ENCODE measurements around the gene UBN2.
"Not testable (repeated sequence)": the region's sequence is repeated elsewhere in the genome, so short reads cannot be mapped to it uniquely, and the experiment has no call there.

Gene UBN2

DNA sequence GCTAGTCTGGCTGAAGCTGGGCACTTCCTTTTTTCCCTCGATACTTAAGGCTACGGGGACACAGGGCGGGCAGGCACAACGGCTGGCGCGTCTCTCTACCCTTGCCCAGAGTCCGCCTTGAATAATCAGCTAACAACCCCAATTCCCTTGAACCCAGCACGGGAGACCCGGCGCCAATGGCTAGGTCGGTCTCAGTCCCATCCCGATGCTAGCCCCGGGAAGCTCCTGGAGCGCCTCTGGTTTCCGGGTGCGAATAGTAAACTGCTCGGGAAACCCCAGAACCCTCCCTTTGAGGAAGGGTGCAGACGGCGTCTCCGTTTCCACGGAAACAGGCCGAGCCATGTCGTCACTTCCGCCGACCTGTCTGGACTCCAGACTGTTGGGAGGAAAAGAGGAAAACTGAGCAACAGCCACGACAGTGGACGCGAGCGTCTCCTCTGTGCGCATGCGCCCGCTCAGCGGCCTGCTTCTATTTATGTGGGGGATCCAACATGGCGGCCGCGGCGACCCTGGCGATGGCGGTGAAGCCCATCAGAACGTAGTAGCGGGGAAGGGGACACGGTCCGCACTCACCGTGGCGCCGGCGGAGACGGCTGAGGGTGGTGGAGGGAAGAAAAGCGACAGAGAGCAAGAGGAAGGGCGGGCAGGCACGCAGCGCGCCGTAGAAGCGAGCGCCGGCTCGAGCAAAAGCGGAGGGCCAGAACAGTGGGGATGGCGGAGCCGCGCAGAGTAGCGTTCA is at the start of gene UBN2:
UBN2 (plus strand) TSS at position 464 of the 739 bp plus-strand sequence; CDS start at position 712, 248 bp downstream.
- DNase-seq: peak; percentile 96

DNA sequence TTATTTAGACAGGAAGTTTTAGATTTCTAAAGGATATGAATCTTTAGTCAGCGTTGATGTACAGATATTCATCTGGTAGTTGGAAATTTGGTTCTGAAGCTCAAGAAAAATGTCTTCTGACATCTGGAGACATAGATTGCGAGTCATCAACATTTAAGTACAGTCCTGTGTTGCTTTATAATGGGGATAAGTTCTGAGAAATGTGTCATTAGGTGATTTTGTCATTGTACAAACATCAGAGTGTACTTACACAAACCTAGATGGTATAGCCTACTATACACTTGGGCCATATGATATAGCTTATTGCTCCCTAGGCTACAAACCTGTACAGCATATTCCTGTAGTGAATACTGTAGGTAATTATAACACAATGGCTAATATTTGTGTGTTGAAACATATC is 49.6 kb upstream of the UBN2 start:
- DNase-seq: no peak

DNA sequence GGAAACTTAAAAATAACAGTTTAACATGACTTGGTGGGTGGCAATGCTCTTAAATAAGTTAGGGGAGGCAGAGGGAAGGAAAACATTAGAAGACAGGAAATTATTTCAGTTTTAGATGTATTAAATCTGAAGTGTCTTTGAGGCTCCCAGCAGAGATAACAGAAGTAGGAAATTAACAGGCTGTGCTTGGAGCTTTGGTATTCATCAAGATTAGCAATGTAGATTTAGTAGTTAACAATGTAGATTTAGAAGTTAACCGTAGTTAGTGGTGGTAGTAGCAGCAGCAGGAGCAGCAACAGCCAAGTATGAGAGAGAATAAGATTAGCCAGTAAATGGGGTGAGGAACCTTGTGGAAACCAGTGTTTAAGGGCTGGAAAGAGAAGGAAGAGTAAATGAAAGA is 48.7 kb upstream of the UBN2 start:
- no peak for DNase-seq

DNA sequence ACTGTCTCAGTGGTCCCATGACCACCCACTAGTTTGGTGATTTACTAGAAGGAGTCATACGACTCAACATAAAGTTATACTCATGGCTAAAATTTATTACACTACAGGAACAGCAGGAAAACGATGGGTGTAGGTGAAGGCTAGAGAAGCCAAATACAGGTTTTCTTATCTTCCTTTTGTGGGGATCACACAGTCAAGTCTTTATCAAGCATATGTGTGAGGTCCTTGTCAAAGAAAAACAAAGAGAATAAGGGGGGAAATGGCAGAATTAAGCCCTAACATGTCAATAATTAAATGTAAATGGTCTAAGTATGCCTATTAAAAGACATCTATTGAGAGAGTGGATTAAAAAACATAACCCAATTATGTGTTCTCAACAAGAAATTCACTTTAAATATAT is 47.8 kb upstream of the UBN2 start:
- no peak for DNase-seq

DNA sequence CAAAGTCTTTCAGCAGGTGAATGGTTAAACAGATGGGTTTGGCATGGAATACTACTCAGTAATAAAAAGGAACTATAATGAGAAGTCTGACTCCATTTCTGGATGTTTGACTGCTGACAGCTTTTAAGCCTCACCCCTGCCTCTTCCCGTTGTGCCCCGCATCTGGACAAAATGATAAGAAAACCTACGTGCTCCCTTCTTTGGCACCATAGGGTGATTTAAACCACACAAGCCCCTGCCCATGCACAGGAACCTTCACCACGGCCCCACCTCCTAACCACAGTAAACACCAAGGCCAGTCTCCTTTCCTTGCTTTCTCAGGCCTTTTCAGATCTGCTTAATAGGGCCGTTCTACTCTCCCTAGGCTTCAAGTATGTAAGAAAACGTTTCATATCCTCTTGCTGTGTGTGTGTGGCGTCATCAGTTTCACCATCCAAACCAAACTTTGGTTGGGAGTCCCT is 47.1 kb upstream of the UBN2 start:
- DNase-seq: no peak

DNA sequence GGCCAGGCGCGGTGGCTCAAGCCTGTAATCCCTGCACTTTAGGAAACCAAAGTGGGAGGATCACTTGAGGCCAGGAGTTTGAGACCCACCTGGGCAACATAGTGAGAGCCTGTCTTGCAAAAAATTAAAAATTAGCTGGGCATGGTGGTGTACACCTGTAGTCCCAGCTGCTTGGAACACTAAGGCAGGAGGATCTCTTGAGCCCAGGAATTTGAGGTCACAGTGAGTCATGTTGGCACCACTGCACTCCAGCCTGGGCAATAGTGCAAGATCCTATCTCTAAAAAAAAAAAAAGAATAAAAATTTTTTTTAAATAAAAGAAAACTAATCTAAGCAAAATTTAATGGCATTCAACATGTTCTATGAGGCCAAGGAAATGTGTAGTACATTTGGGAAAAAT is 44.9 kb upstream of the UBN2 start:
- no peak for DNase-seq

DNA sequence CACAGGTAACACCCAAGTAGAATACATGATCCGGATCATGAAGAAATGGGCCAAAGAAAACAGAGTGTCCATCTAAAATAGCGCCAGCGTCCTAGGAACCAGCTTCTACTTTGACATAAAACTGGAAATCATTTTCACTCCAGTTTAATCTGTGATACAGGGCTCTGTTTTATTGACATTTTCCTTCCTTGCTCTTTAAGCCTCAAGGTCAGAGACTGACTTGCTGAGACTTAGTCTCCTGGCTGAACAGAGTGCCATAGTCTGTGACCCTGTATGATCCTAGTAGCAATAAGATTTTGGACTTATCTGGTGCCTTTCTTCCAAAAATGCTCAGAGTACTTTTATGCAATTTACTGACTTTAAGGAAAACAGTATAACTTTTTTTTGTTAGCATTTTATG is 41.7 kb upstream of the UBN2 start:
- DNase-seq: no peak

DNA sequence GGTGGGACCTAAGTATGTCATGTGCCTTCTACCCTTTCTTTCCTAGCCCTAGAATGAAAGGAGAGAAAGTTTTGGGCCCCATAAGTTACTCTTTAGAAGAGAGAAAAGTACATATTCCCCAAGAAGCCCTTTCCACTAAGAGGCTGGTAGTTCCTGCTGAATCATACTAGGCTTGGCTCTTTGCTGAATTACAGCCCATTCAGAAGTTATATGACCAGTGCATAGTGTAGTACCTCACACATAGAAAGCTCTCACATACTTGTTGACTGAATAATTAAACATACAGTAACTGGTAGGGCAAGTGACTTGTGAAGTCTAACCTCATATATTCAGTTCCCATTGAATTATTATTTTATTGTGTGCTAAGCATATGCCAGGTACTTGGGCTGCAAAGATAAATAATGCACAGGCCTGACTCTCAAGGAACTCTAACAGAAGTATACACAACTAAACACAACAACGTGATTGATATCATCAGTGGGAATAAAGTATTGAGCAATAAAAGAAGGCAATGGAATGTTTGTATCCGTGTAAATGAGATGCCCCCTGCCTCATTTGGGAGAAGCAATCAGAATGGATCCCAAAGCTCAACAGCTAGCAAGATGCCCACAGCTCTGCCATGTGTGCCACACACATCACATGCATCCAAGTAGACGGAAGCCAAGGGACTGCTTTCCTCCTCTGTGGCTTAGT is 38.9 kb upstream of the UBN2 start:
- no peak for DNase-seq

DNA sequence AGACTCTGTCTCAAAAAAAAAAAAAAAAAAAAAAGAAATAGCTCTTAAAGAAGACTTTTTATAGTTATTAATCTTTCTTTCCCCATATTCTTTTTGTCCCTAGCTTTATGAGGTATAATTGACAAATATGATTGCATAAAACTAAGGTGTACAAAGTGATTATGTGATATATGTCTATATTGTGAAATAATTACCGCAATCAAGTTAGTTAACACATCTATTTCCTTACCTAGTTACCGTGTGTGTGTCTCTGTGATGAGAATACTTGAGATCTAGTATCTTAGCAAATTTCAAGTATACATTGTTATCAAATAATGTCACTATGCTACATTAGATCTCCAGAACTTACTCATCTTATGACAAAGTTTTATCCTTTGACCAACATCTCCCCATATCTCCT is 30.7 kb upstream of the UBN2 start:
- no peak for DNase-seq

DNA sequence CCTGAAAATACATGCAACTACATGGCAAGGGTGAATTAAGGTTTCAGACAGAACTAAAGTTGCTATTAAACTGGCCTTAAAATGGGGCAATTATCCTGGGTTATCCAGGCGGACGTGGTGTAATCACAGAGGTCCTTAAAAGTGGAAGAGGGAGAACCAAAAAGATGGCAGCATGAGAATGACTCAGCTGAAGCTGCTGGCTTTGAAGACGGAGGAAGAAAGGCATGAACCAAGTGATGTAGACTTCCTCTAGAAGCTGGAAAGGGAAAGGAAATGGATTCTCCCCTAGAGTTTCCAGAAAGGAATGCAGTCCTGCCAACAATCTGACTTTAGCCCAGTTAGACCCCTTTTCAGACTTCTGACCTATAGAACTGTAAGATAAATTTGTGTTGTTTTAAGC is 27.0 kb upstream of the UBN2 start:
- DNase-seq: no peak

DNA sequence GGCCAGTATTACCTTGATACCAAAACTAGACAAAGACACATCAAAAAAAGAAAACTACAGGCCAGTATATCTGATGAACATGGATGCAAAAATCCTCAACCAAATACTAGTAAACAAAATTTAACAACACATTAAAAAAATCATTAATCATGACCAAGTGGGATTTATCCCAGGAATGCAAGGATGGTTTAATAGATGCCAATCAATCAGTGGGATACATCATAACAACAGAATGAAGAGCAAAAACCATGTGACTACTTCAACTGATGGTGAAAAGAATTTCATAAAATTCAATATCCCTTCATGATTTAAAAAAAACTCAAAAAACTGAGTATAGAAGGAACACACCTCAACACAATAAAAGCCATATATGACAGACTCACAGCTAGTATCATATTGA is 25.2 kb upstream of the UBN2 start:
- DNase-seq: no peak

DNA sequence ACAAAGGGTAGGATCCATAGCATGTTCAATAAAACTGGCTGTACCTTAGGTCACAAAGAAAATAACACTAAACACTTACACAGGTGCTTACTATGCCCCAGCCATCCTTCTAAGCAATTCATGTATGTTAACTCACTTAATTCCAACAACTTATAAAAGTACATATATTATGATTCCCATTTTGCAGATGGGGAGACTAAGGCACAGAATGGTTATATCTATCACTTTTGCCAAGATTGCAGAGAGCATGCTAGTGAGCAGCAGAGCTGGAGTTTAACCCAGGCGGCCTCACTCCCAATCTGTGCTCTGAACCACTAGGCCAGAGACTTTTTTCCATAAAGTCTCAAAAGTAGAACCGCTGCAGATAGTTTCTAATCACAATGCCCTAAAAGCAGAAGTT is 18.9 kb upstream of the UBN2 start:
- no peak for DNase-seq

DNA sequence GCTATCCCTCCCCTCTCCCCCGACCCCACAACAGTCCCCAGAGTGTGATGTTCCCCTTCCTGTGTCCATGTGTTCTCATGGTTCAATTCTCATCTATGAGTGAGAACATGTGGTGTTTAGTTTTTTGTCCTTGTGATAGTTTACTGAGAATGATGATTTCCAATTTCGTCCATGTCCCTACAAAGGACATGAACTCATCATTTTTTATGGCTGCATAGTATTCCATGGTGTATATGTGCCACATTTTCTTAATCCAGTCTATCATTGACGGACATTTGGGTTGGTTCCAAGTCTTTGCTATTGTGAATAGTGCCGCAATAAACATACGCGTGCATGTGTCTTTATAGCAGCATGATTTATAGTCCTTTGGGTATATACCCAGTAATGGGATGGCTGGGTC is 17.5 kb upstream of the UBN2 start:
- not testable (repeated sequence) for DNase-seq

DNA sequence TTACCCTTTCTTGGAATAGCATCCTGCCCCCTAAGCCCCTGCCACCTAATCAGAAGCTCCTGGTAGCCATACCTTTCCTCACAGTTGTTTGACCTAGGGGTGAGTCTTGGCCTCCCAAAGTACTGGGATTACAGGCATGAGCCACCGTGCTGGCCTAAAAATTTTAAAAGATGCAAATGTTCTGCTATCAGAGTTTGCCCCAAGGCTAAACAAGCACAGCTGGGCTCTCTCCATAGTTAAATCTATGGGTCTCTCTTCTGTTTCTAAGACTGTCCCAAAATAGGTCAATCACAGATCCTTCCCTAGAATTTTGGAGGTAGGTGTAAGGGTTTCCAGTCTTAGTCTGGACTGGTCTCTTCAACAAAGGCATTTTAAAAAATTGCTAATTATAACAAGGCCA is 12.9 kb upstream of the UBN2 start:
- no peak for DNase-seq

DNA sequence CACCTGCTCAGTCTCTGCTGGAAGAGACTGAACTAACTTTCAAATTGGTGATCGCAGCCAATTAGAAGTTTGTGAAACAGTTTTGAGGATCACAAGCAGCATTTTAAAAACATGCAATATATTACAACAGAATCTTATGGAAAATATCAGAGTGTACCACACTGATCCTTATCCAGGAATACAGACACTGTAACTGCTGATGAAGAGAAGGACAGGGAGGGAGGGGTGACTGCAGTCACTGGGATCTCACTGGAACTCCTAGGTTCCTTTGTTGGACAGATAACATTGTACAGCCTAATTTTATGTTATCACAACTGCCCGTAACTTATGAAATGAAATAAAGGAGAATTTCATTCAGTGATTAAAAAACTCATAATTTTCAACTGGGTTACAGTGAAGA is 6.8 kb upstream of the UBN2 start:
- no peak for DNase-seq

DNA sequence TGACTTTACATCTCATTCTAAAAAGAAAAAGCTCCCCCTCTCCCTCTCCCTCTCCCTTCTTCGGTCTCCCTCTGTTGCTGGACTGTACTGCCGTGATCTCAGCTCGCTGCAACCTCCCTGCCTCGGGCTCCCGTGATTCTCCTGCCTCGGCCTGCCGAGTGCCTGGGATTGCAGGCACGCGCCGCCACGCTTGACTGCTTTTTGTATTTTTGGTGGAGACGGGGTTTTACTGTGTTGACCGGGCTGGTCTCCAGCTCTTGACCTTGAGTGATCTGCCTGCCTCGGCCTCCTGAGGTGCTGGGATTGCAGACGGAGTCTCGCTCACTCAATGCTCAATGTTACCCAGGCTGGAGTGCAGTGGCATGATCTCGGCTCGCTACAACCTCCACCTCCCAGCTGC is 6.2 kb upstream of the UBN2 start:
- not testable (repeated sequence) for DNase-seq

DNA sequence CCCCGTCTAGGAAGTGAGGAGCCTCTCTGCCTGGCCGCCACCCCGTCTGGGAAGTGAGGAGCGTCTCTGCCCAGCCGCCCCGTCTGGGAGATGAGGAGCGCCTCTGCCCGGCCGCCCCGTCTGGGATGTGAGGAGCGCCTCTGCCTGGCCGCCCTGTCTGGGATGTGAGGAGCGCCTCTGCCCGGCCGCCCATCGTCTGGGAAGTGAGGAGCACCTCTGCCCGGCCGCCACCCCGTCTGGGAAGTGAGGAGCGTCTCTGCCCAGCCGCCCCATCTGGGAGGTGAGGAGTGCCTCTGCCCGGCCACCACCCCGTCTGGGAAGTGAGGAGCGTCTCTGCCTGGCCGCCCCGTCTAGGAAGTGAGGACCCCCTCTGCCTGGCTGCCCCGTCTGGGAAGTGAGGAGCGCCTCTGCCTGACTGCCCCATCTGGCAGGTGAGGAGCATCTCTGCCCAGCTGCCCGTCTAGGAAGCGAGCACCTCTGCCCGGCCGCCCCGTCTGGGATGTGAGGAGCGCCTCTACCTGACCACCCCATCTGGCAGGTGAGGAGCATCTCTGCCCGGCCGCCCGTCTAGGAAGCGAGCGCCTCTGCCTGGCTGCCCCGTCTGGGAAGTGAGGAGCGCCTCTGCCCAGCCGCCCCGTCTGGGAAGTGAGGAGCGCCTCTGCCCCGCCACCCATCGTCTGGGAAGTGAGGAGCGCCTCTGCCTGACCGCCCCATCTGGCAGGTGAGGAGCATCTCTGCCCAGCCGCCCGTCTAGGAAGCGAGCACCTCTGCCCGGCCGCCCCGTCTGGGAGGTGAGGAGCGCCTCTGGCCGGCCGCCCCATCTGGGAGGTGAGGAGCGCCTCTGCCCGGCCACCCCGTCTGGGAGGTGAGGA is 5.5 kb upstream of the UBN2 start:
- DNase-seq: not testable (repeated sequence)

DNA sequence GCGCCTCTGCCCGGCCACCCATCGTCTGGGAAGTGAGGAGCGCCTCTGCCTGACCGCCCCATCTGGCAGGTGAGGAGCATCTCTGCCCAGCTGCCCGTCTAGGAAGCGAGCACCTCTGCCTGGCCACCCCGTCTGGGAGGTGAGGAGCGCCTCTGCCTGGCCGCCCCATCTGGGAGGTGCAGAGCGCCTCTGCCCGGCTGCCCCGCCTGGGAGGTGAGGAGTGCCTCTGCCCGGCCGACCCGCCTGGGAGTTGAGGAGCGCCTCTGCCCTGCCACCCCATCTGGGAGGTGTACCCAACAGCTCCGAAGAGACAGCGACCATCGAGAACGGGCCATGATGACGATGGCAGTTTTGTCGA is 4.9 kb upstream of the UBN2 start:
- not testable (repeated sequence) for DNase-seq

DNA sequence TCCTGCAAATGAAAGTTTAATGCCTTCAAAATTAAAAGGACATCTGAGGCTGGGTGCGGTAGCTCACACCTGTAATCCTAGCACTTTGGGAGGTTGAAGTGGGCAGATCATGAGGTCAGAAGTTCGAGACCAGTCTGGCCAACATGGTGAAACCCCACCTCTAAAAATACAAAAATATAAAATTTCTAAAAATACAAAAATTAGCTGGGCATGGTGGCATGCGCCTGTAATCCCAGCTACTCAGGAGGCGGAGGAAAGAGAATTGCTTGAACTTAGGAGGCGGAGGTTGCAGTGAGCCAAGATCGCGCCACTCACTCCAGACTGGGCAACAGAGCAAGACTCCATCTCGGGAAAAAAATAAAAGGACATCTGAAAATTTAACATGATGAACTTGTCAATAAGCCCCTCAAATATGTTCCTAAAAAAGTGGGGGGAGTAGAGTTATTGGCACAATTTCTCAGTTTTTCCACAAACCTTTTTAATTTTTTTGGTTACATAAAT is 4.0 kb upstream of the UBN2 start:
- DNase-seq: not testable (repeated sequence)

DNA sequence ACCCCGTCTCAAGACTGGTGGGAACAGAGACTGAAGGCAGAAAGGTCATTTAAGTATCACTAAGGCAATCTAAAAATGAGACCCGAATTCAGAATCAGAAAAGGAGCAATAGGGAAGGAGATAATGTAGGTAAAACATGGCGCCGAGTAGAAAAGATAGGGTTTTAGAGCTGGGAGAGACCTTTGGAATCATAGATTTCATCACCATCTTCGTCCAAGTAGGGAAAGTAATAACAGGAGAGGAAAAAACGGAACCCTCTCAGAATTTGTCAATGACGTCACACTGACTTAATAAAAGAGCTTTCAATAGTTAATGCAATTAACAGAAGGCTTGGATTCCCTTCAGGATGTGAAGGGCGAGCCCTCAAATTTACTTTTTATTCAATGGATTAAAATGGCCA is 1.0 kb upstream of the UBN2 start:
- DNase-seq: no peak

DNA sequence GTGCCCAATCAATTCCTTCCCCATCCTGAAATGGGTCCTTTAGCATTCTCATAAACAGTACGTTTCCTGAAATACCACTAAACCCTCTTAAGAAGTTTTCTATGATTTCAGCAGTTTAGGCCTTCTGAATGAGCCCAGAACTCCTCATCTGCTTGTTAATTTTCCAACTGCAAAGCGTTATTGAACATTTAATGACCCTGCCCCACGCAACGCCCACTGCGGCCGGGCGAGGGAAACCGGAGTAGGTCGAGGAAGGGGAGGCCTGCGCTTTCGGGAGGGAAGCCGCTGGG is 608 bp upstream of the UBN2 start:
- no peak for DNase-seq

DNA sequence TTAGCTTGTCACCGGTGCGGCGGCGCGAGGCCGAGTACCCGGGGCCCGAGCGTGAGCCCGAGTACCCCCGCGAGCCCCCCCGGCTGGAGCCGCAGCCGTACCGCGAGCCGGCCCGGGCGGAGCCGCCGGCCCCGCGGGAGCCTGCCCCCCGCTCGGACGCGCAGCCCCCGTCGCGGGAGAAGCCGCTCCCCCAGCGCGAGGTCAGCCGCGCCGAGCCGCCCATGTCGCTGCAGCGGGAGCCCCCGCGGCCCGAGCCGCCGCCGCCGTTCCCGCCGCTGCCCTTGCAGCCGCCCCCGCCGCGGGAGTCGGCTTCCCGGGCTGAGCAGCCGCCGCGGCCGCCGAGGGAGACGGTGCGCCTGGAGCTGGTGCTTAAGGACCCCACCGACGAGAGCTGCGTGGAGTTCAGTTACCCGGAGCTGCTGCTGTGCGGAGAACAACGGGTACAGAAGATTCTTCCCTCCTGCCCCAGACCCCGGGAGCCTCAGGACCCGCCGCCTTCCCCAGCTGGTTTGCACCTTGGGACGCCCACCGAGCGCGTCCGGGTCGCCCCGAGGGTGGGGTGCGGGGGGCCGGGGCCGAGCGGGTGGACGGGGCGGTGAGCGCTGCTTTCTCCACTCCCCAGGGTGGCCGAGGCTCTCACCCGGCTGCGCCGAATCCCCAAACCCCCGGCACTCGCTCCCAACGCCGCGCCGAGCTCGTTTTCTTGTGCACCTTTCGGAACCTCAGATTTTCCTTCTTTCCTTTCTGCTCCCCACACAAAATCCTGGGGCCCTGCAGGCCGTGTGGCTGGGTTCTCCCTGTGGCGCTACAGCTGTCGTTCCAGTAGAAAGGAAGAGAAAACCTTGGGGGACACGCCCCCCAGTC is 708 bp downstream of the UBN2 start:
- DNase-seq: peak; percentile 70

DNA sequence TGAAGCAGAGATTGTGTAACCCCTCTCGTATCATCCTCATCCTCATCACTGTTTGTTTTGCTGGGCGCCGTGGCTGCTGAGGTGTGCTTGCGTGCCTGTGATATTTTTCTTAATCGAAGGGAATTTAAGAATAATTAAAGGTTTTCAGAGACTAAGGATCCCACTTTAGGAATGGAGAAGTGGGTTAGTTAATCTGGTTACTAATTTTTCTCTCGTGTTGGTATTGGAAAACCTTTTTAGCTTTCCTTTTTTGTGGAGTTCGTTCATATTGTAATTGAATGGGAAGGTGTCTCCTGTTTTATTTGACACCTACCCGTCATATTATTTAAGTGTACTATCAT is 1.3 kb downstream of the UBN2 start:
- DNase-seq: no peak

Measured in activated effector memory CD4-positive, alpha-beta T cell treated with anti-CD3 and anti-CD28 coated beads, Interleukin-2, amount 50 U/mL, for 16 hours (primary cell).